AG04449 (cell line): ENCODE measurements around the gene WNT11.

Experiments
- CTCF ChIA-PET: fragments of 350-600 bp; formaldehyde crosslinking; extraction: SDS; loops from one replicate; lab custom pipeline; 2021; ENCODE audit warnings: antibody characterized with exemption; lab: Yijun Ruan, JAX
- POLR2A ChIA-PET: fragments of 400-600, 350-600 bp; formaldehyde crosslinking; extraction: SDS; loops from one replicate; lab custom pipeline; 2020; ENCODE audit warnings: antibody characterized with exemption, inconsistent platforms; lab: Yijun Ruan, JAX
- DNase-seq: peaks from one replicate; pipeline ENCODE4 v3.0.0-alpha.2; 2010; ENCODE audit warnings: low read depth, low spot score
- H3K4me3 ChIP-seq: 2 replicates; pipeline ENCODE4 v1.5.1; 2011; ENCODE audit warnings: low read depth, mild to moderate bottlenecking, control low read depth, low read length
- TF ChIP-seq, protein P1 (sequence below): IDR thresholded peaks from one replicate; pipeline ENCODE4 v1.5.1; 2011; ENCODE audit warnings: mild to moderate bottlenecking, moderate library complexity, low read length, control low read depth, inconsistent platforms; ENCODE audit not compliant: insufficient read depth; ENCODE audit errors: missing control alignments

The WNT11 gene

DNA sequence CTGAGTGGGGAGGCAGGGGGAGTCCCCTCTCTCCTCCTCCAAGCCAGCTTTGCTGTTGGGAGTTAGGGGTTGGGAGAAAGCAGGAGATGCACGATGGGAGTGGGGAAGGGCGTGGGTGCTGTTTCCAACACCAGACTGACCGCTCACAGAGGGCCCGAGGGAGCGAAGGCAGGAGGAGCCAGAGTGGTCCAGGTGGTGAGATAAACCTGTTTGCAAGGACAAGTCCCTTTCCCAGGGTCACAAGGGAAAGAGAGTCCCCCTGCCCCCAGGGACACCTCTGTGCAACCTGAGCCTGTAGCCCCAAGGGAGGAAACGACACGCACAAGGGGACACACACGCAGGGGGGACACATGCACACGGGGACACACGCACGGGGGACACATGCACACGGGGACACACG lies 42.2 kb downstream of the WNT11 start:
- TF ChIP-seq, protein P1, sequence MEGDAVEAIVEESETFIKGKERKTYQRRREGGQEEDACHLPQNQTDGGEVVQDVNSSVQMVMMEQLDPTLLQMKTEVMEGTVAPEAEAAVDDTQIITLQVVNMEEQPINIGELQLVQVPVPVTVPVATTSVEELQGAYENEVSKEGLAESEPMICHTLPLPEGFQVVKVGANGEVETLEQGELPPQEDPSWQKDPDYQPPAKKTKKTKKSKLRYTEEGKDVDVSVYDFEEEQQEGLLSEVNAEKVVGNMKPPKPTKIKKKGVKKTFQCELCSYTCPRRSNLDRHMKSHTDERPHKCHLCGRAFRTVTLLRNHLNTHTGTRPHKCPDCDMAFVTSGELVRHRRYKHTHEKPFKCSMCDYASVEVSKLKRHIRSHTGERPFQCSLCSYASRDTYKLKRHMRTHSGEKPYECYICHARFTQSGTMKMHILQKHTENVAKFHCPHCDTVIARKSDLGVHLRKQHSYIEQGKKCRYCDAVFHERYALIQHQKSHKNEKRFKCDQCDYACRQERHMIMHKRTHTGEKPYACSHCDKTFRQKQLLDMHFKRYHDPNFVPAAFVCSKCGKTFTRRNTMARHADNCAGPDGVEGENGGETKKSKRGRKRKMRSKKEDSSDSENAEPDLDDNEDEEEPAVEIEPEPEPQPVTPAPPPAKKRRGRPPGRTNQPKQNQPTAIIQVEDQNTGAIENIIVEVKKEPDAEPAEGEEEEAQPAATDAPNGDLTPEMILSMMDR = no peak
- POLR2A ChIA-PET = no interaction called here
- DNase-seq = no peak
- CTCF ChIA-PET = interaction anchor here (2.3 kb wide), 1 partner anchor 12 kb away, joined by 8 read pairs; no protein-coding TSS in a partner anchor
- H3K4me3 ChIP-seq = no peak overlapping the region

DNA sequence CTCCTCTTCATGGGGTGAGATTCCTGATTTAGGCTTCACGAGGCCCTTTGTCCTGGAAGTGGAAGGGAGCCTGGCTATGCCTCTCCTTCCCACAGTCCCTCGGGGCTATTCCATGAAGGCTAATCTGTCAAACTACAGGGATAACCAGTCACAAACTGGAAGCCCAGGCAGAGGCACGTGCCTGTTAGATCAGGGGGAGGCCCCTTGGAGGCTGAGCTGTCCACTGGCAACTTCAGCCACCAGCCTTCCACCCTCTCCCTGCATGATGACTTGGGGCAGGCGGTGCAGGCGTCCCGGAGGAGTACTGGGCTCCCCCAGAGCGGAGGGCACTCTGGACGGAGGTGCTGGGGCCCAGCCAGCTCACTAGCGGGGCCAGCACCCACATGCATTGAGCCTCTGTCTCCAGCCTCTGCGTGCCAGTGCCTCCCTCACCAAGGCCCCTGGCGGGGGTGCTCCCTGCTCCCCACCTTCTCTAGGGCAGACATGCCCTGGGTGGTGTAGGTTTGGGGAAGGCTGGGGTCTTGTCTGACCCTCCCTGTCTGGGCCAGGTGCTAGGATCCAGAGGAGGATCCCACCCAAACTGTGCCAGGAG lies 42.9 kb downstream of the WNT11 start:
- ChIA-PET POLR2A (no interaction called here), CTCF (interaction anchor here (0.7 to 2.3 kb wide), 2 partner anchors 11 to 267 kb away, joined by 4 to 8 read pairs; no protein-coding TSS in a partner anchor)
- no peak for DNase-seq
- no peak overlapping the region for H3K4me3 ChIP-seq
- TF ChIP-seq, protein P1 = no peak

DNA sequence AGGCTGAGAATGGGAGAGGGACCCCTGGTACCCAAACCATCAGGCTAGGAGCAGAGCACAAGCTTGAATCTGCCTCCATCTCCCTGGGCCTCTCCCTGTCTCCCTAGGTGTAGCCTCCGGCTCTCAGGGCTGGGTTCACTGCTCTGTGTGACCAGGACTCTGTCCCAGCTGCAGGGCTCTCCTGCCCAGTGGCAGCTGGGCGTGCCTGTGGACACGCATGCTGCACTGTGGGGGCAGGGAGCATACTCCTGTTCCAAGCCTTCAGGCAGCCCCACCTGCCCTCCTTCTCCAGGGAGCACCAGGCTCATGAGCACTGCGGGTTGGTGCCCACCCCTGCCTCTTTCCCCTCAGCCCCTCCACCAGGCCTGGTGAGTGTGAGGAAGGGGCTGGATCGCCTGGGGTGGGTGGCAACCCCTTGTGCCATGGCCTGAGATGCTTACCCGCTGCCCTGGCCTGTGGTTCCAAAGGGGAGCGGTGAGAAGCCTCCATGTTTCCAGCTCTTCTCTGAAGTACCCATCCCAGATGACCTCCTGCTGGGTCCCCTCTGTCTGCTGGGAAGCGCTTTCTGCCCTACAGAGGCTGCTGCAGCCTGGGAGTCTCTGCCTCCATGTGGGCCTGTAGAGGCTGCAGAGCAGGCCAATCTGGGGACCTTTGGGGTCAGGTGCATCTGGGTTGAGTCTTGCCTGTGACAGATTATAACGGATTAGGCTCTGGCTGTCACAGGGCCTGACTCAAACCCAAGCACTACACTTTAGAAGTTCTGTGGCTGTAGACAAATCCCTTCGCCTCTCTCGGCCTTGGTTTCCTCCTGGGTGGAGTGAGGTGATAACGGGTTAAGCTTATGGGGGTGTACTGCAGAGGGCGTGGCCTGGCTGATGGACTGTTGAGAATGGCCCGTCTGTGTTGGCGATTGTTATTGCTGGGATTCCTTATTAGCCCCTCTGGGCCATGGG lies 43.7 kb downstream of the WNT11 start:
- TF ChIP-seq, protein P1 = no peak
- DNase-seq = no peak
- no peak overlapping the region for H3K4me3 ChIP-seq
- CTCF ChIA-PET = interaction anchor here (0.7 to 2.3 kb wide), 2 partner anchors 10 to 266 kb away, joined by 4 to 8 read pairs; no protein-coding TSS in a partner anchor
- POLR2A ChIA-PET = no interaction called here

DNA sequence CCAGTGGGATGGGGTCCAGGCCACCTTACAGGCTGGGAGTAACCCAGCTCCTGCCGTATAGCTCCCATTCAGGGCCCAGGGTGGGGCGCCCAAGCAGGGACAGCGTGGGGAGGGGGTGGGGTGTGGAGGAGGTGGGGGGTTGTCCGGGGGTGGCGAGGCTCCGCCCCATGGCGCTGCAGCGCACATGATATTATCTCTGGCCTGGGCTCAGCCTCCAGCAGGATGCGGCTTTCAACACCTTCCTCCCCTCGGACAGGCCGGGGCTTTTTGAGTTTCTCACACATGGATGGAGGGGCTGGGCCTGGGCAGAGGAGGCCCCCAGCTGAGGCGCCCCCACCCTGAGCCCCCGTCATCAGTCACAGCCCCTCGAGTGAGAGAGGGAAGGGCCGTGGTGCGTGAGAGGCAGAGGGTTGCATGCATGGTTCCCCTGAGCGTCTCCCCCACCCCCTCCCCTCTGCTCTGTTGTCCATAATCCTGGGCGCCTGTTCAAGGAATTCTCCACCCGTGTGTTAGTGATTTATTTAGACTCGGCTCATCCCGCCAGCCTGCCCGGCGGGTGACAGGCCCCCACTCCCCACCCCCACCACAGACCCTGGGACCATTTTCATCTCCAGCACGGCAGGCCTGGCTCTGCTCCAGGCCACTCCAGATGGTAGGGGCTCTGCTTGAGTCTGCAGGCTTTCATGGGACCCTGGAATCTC lies 44.9 kb downstream of the WNT11 start:
- H3K4me3 ChIP-seq = peak overlapping the region; percentile 3; the same call in 1 of the 2 replicates
- POLR2A ChIA-PET = no interaction called here
- DNase-seq = no peak
- CTCF ChIA-PET = interaction anchor here (1.0 to 2.3 kb wide), 4 partner anchors 9 to 265 kb away, joined by 3 to 8 read pairs (median 4); no protein-coding TSS in a partner anchor
- TF ChIP-seq, protein P1 = no peak

DNA sequence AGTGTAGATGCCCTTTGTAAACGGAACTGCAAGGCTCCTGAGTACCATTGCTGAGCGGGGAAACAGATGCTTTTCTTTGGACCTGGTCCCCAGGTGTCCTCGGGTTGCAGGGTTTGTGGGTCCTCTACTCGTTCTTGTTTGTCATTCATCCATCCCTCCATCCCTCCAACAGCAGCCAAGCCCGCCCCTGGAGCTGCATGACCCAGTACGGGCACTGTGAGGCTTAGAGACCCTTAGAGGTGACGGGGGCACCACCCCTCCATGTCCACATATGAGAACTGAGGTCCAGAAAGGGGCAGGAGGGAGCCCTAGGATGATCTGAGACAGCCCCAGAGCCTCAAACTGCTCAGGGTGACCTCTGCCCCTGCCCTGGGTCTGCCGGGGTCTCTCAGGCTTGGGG lies 45.4 kb downstream of the WNT11 start:
- ChIA-PET CTCF (interaction anchor here (0.5 to 1.5 kb wide), 5 partner anchors 9 to 264 kb away, joined by 3 to 6 read pairs (median 3); no protein-coding TSS in a partner anchor), POLR2A (no interaction called here)
- TF ChIP-seq, protein P1 = no peak
- H3K4me3 ChIP-seq = no peak overlapping the region
- no peak for DNase-seq
